ENCODE data around the gene CHKA.
A peak's percentile ranks its signal among the peaks of the same experiment; 100 is the strongest.

CHKA gene

DNA sequence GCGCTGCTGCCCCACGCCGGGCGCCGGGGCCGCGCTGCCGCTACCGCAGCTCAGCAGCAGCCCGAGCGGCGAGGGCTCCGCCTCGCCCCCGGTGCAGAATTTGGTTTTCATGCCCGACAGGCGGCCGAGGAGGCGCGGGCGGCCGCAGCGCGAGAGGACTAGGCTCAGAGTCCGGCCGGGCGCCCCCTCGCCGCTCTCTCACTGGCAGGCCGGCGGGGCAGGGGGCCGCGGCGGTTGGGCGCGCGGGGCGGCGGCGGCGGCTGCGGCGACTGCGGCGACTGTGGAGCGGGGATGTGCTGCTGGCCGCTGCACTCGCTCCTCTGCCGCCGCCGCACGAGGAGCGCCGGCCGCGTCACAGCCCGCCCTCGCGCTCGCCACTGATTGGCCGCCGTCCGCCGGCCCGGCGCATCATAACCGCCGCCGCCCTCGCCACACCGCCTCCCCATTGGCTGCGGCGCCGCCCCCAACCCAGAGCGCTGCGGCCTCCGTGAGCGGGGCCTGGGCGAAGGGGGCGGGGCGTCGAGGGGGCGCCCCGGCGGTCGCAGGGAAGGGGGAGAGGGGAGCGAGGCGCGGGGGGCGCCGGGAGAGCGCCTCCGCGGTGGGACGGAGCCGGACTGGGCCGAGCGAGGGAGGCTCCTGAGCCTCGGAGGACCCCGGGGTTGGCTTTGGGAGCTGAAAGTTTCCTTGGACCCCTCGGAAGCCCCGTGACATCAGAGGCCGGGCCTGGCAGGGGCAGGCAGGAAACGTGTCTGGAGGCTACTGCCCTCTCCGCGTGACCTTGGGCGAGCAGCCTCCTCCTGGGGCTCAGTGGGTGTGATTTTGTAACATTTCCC, at the start of gene CHKA:
CHKA (minus strand) TSS at position 322 of the 833 bp plus-strand sequence; CDS start at position 111, 211 bp downstream.
- peak; percentile 61 for DNase-seq (ENCODE audit: low read depth)

DNA sequence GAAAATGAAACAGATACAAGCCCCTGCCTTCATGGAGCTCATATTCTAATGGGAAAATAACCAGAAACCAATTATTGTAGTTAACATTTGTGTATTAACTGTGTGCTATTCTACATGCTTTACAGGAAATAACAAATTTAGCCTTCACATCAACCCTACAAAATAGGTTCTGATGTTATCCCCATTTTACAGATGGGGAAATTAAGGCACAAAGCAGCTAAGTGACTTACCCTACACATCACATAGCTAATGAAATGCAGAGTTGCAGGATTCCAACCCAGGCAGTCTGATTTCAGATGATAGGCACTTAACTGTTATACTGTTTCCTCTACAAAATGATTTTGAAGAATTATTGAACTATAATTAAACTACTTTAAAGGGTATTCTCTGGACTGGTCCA, 48.3 kb upstream of the CHKA start:
- DNase-seq (ENCODE audit: low read depth): no peak

DNA sequence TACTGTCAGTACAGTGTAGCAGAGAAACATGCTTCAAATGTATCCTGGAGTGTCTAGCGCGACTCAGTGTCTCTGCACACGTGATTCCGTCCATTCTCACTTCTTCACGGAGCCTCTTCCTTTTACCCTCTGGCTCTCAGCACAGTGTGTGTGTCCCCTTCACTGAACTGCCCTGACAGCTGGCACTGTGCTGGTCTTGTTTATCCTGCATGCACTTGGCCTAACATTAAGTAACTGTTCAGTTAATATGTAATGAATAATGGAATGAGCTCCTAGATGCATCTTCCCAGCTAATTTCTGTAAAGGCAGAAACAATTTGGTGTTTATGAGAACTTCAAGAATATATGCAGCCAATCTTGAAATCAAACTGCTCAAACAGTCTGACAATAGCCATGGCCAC, 47.5 kb upstream of the CHKA start:
- DNase-seq (ENCODE audit: low read depth): no peak

DNA sequence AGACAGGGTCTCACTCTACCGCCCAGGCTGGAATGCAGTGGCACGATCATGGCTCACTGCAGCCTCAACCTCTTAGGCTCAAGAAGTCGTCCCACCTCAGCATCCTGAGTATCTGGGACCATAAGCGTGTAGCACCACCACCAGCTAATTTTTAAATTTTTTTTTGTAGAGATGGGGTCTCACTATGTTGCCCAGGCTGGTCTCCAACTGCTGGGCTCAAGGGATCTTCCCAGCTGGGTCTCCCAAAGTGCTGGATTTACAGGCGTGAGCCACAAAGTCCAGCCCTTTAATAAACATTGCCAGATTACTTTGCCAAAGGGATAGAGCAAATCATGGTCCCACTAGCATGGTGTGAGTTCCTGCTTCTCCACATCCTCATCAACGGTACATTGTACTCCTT, 46.3 kb upstream of the CHKA start:
- no peak for DNase-seq (ENCODE audit: low read depth)

DNA sequence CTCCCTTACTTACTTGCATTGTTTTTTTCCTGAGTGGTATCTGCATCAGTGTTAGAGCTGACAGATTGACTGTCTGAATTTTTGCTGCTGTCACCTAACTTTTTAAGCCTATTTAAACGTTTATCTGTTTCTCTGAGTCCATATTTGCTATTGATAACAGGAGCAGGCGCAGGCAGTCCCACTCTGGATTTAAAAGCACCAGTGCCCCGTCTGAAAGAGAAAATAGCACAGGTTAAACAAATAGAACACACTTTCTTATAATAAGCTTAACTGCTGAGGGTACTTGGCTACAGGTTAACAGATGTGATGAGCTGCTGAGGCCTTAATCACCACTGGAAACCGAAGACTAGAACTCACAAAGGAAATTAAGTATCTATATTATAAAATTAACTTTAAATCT, 45.8 kb upstream of the CHKA start:
- no peak for DNase-seq (ENCODE audit: low read depth)

DNA sequence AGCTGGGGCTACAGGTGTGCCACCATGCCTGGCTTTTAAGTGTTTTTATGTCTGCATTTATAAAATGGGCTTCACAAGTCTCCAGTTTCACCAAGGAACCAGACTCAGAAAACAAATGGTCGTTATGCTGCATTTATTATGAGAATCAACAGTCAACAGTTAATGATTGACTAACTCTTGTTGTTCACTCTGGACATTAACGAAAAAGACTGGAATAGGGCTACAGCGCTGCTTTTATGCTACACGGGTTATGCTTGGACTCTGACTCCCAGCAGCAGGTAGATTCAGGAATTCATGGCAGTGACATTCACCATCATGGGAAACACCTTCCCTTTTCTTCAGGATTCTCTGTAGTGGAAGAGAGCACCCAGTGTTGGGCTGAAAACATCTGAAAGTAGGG, 44.4 kb upstream of the CHKA start:
- no peak for DNase-seq (ENCODE audit: low read depth)

DNA sequence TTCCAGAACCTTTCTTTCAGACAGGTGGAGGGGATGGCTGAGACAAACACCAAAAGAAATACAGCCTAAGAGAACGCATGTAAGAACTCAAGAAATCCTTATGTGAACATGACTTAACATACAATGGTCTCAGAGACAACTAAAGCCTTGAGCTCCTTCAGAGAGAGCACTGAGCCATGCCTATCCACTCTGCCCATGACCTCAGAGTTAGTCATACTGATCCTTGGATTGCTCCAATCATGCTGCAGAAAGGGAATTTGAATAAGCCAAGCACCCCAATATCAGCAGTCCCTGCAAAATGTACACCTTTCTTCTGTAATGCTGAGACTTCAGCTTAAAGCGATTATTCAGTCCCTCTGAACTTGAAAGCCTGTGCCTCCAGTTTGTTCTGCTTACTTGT, 43.2 kb upstream of the CHKA start:
- DNase-seq (ENCODE audit: low read depth): peak; percentile 16

DNA sequence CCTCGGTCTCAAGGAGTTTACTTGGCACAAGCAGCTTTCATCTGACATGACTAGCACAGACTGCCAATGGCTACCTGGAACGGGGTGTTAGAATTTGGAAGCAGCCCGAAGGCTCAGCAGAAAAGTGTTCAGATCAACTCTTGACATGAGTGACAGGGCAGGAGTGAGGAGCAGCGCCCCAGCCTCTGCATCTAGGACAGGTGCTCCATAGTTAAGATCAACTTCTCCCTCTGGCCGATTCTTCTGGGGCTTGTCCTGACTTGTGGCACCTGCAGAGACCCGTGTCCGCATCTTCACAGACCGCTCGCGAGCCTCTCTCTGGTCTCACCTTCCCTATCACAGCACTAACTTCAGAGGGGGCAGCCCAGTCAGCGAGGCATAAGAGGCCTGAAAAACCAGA, 42.5 kb upstream of the CHKA start:
- no peak for DNase-seq (ENCODE audit: low read depth)

DNA sequence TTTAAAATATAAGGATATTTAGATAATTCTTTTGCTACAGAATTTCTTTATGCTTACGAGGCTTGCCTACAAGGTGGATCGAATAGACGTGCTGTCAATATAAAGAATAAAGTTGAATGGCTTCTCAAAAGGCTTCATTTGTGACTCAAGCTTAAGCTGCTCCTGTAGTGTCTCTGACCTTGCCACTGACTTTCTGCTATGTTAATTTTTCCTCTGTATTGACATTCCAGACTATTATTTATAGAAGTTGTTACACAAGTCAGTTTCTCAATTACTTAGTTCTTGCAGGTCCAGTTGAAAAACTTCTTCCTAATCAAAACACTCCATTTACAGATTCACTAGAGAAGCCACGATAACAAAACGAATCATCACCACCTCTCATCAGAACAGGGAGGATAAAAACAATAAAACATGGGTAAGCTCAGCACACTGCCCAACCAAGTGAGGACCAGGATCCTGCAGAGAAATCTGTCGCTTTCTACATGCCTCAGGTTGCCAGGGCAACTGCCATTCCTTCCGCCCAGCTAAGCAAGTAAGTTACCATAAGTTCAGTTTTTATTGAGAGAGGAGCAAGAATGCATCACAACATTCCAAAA, 39.0 kb upstream of the CHKA start:
- DNase-seq (ENCODE audit: low read depth): no peak

DNA sequence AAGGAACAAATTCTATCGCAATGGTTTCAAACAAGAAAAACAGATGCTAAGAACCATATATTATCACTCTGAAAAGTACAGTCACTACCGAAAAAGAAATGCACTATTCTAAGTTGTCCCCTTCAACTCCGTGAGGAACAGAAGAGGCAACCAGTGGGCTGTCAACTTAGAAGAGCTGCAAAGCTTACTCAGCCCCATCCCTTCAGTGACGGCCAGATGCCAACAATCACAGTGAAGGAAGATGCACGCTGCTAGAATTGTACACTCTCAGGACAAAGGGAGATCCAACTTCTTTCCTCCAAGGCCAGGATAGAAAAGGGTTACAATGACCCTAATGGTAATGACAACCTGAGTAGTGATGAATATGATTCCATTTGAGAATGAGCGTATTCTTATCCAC, 38.5 kb upstream of the CHKA start:
- no peak for DNase-seq (ENCODE audit: low read depth)

DNA sequence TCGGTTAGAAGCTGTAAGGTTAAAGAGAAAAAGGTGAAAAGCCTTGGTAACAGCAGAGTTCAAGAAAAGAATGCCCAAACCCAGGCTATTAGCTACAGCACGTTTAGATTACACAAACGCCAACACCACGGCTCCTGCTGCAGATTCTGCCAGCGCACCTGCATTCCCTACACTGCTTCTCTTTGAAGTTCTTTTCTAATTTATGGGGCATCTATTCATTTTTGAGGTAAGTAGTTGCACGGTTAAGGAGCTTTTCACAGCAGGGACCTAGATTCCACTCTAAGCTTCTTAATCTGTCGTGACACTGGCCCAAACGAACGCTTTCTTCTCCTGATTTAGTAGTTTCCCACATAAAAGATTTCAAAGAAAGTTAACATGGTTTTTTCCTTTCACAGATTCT, 38.0 kb upstream of the CHKA start:
- DNase-seq (ENCODE audit: low read depth): no peak

DNA sequence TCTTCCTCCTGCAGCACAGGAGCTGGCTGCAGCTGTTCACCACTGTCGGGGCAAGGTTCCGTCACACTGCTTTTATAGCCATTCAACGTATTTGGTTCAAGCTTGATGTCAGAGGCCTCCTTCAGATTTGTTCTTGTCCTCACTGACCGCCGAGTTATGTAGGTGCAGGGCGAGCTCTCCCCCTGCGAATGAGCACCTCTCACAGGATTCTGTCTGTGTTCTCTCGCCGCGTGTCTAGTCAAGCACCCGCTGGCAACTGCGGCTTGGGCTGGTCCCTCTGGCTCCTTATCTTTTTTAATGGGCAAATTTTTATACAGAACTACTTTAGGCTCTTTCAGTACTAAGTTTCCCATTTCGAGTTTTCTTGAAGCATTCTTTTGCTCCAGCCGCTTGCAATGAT, 37.4 kb upstream of the CHKA start:
- DNase-seq (ENCODE audit: low read depth): no peak

DNA sequence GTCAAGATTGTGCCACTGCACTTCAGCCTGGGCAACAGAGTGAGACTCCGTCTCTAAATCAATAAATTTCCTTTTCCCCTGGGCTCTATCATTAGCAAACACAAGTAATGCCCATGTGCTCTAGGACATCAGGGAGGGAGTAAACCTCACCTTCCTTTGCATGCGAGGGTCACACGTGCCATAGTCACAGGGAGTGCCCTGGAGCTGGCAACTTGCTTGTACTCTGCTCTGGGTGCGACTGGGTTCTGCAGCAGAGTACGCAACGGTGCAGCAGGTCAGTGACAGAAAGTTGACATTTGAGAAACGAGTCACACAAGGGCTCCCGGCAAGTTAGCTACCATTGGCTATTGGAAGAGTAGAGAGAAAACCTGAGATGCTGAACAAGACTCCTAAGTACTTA, 32.6 kb upstream of the CHKA start:
- no peak for DNase-seq (ENCODE audit: low read depth)

DNA sequence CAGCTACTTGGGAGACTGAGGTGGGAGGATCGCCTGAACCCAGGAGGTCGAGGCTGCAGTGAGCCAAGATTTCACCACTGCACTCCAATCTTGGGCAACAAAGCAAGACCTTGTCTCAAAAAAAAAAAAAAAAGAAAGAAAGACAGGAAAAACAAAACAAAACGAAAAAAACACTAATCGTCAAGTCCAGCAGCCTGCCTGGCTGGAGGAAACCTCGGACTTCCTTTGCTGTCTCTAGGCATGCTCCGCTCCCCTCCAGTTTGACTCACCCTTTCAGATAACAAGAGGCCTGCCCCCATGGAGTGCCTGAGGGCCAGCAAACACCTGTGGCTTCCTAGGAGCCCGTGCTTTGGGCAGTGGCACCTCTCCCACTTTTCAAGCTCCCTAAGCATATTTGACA, 28.8 kb upstream of the CHKA start:
- no peak for DNase-seq (ENCODE audit: low read depth)

DNA sequence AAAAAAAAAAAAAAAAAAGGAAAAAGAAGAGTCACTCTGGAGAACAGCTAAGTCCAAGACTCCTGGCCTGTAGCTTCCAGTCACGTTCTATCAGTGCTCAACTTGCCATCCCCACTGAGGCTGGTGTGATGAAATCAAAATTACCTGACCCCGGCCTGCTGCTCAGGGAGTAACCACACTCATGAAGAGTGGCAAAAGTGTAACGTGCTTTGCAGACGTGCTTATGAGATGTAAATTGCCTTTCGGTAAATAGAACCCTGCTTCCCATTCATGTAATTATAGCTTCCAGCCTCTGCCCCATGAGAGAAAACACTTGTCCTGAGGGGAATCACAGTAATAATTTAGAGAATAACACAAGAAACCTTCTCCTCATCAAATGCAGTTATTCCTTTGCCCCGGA, 28.2 kb upstream of the CHKA start:
- DNase-seq (ENCODE audit: low read depth): no peak

DNA sequence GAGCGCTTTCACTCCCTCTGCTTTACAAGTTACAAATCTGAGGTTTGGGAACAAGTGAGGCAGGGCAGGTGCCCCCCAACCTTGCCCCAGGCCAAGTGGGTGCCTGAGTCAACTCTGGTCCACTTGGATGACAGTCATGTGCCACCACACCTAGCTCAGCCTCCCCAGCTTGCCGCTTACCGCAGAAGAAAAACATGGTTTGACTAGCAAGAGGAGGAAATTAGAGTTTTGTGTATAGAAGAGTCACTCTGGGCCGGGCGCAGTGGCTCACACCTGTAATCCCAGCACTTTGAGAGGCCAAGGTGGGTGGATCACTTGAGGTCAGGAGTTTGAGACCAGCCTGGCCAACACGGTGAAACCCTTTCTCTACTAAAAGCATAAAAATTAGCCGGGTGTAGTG, 27.7 kb upstream of the CHKA start:
- DNase-seq (ENCODE audit: low read depth): no peak

DNA sequence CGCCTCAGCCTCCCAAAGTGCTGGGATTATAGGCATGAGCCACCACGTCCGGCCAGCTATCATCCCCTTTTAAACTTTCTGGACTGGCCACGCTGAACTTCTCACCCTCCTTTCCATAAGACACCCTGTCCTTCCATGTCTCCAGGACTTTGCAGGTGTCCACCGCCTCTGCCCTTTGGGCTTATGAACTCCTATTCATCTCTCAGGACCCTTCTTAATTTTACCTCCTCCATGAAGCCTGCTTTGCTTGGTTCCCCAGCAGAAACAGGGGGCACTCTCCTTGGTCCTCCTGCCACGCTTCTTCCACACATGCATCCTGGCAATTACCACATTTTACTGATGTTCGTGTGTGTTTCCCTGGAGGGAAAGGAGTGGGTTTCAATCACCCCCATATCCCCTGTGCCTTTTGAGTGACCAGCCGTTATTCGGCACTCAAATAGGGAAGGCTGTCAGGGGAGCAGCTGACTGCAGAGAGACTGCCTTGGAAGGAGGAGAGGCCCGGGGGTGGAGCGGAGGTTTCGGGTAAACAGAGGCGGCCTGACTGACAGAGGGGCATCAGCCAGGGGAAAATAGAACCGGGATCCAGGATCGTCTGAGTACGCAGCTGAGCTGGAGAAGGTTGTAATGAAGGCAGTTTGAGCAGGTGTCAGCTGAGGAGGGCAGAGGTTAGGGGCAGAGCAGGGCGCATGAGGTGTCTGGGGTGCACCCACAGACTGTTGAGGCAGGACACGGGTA, 27.1 kb upstream of the CHKA start:
- DNase-seq (ENCODE audit: low read depth): no peak

DNA sequence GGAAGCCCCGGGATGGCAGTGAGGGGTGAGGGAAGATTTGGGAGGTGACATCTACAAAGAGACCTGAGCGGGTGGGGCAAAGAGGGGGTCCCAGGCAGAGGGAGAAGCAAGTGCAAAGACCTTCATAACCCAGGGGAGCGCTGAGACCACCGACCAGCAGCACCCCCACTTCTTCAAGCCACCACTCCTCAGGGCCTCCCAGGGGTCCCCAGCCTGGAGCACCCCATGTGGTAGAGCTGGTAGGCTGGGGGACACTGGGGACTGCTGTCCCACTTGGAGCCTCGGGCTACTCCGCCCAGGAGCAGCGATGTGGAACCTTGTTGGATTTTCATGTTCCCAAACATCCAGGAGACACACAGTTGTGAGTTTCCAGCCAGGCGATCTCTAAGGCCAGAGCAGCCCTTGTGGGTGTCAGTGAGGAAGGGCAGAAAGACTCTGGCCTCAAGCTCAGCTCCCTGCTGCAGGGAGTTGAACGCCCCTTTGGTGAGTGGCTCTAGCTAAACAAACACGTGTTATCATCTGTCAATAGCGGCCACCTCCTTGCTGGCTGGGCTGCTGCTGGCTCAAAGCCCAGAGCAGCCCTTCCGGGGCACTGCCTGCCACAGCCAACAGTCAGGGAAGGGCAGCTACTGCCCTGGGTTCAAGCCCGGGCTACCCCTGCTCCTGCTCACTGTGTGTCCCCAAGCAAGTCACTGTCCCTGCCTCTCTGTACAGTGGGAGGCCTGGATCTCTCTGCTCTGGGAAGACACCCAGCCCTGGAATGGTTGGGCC, 25.7 kb upstream of the CHKA start:
- DNase-seq (ENCODE audit: low read depth): no peak

DNA sequence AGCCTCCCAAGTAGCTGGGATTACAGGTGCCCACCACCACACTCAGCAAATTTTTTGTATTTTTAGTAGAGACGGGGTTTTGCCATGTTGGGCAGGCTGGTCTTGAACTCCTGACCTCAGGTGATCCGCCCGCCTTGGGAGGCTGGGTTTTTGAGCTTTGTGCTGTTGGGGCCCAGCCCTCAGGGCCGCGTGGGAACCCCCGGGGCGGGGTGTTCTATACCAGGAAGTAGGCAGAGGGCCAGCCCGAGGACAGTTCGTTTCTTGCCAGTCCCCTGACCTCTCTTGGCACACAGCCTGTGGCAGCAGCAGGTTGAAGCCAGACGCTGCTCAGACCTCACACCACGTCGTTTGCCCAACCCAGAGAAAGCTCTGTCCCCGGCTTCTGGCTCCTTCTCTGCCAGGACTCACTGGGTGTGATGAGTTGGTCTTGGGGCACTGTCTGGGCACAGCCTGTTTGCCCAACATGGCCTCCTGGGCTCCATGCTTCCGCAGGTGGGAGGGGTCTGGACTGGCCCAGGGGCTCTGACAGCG, 24.9 kb upstream of the CHKA start:
- no peak for DNase-seq (ENCODE audit: low read depth)

DNA sequence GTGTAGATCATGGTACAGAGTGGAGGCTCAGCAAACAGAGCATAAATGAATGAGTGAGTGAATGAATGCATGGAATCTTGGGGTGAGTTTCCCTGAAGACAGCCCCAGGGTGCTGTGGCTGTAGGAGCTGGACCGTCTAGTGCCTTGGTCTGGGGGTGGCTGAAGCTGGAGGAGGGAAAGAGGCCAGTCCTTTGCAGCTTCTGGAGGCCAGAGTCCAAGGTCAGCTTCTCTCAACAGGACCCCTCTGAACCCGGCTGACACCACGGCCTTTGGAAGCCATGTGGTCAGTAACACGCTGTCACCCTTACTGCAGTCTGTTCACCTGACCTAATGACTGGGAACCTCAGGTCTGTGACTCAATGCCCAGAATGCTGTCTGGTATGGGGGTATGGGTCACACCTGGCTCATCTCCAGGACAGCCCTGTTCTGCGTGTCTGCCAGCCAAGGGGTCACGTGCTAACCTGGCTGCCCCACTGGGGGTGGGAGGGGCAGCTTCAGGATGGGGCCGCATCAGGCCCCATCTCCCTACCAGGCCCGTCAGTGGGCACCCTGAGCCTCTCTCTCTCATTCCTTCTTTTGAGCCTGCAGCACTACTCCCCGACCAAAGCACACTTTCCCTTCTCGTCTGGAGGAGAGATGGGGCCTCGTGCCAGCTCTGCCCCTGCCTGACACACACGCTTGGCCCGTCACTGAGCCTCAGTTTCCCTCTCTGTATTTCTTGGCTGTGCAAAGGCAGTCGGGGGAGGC, 24.1 kb upstream of the CHKA start:
- DNase-seq (ENCODE audit: low read depth): no peak

DNA sequence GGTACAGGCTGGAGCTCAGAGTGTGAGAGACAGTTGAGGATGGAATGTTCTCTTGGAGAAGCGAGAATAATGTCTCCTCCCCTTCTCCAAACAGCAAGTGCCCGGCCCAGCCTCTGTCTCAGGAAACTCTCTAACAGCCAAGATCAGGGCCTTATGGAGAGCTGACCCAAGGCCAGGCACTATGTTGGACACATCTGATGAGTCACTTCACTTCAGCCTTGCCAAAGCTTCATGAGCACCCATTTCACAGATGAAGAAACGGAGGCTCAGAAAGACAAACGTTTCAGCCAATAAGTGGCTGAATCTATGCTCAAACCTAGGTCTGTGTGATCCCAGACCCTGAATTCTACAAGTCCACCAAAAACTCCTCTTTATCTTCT, 22.1 kb upstream of the CHKA start:
- no peak for DNase-seq (ENCODE audit: low read depth)

Measured in HS-5 (cell line).